ENCODE results near the gene PDE4B.

Gene PDE4B

DNA sequence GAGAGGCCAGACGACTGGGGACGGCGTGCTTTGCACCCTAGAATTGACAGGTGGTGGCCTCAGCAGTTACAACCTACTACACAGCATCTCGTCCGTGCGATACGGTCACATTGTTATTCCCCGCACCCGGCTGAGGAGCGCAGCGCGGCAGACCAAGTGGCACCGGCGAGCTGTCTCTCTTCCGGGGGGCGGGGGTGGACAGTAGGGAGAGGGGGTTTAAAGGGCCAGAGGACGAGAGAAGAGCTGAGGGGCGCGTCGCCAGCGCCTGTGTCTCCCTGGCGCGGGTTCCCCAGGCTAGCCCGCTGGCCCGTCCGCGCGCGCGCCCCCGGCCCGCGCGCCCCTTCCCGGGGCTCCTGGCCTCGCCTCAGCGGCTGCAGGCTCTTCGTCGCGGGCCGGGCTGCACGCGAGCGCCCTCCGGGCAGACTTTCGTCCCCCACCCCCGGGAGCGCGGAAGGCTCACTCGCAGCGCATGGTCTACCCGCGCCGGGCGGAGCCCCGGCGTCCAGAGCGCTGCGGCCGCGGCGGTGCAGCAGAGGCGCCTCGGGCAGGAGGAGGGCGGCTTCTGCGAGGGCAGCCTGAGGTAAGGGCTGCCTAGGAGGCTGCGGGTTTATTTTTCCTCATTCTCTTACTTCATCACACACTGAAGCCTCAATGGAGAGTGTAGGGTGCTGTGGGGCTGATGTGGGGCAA, at the start of gene PDE4B:
TSS of gene PDE4B (plus strand) at position 227 of the 690 bp plus-strand sequence.
- DNase-seq: no peak

DNA sequence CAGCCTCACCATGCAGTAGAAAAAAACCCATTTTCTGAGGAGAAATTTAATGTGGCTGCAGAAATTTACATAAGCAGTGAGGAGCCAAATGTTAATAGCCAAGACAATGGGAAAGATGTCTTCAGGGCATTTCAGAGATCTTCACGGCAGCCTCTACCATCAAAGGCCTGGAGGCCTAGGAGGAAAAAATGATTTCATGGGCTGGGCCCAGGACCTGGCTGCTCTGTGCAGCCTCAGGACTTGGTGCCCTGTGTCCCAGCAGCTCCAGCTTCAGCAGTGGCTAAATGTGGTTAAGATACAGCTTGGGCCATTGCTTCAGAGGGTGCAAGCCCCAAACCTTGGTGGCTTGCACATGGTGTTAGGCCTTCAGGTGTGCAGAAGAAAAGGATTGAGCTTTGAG, 48.0 kb upstream of the PDE4B start:
- no peak for DNase-seq

DNA sequence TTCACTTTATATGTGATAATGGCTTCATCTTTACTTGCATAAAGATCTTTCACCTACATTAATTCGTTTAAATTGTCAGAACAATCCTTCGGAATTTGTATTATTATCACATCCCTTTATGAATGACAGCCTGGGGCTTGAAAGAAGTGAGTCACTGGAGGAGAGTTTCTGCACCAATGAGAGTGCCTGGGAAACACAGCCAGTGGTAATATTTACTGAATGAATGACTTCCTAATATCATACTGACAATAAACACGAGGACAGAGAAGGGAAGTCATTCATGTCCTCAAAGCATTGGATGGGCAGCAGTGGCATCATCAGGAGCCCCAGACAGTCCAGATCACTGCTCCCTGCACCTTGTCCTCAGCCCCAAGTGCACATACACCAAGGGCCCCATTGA, 40.7 kb upstream of the PDE4B start:
- DNase-seq: no peak

DNA sequence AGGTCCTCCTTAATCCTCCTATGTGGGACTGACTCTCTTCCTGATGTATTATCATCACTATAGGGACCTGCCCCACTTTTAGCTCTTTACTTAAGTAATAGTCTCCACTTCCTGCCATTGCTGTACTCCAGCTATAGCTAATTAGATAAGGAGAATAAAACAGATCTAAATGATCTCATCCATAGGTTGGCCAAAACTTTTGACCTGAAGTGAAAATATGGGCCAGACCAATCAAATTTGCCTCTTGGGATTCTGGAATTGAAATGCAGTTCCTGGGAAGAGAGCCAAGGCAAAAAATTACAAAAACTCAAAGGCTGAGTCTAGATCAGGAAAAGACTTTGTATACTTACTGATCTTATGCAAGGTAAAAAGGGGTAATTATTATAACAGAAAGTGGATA, 36.1 kb upstream of the PDE4B start:
- no peak for DNase-seq

DNA sequence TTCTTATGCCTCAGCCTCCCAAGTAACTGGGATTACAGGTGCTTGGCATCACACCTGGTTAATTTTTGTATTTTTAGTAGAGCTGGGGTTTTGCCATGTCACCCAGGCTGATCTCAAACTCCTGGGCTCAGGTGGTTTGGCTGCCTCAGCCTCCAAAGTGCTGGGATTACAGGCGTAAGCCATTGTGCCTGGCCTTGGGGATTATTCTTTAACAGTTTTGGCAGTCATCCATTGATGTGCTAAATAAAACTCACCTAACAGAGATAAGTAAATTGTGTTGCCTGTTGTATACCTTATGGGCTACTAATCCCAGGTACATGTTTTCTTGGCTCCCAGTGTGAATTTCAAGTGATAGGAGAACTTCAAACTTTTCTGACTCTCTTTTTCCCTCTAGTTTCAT, 35.2 kb upstream of the PDE4B start:
- no peak for DNase-seq

DNA sequence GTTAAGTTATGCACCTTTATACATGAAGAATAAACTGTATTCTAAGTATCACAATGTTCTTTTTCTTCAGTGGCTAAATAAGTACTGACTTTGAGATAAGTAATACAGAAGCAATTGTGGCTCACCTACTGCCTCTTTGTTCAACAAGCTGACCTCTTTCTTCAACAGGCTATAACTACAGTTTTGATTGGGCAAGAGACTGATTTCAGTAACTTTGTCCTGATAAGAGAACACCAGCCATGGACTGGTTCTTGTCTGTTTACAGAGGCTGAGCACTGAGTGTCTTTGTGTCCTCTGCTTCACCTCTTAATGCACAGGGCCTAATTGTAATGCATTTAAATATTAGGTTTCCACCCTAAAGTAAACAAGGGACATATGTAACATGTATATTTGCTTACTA, 34.6 kb upstream of the PDE4B start:
- no peak for DNase-seq

DNA sequence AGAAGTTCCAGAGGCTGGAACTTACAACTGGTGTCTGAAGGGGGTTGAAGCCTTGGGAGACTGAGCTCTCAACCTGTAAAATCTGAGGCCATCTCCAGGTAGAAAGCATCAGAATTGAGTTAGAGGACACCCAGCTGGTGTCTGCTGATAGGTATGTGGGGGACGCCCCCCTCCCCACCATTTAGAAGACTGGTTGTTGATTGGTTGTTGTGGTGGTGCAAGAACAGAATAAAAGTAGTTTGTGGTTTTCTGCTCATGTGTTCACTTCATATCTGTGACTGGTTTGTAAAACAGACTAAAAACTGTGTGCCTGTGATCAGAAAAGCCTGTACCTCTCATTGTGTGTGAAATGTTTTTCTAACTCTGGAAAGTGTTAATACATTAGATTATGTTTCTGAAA, 33.2 kb upstream of the PDE4B start:
- no peak for DNase-seq

DNA sequence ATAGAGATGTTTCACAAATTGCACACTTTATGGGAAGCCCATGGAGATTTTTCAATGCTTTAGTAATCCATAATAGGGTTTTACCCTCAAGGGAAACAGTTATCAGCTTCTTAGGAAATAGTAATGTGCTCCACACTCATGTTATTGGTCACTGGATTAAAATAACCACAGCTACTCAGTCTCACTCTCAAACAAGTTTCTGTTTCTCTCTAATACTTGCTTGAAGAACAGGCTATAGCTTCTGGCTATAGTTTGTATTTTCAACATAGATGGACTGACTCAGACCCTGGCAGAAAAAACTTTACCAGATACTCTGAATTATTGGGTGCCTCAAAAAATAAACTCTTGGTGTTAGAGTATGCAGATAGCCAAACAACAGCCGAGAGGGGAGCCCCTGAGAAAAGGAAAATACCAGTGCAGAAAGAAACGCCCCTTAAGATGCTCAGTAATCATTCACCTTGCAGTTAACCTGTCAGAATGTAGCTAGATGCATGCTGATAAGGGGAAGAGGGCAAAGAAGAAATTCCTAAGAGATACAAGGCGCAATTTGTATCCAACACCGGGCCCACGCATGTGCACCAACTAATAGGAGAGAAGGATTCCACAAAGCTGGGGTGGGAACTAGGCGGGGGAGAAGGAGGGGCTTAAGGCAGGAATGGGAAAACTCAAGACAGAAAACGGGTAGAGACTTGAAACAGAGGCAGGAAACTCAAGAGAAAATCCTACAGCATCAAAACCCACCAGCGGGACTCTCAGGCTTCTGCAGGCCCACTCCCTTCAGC, 30.4 kb upstream of the PDE4B start:
- no peak for DNase-seq

DNA sequence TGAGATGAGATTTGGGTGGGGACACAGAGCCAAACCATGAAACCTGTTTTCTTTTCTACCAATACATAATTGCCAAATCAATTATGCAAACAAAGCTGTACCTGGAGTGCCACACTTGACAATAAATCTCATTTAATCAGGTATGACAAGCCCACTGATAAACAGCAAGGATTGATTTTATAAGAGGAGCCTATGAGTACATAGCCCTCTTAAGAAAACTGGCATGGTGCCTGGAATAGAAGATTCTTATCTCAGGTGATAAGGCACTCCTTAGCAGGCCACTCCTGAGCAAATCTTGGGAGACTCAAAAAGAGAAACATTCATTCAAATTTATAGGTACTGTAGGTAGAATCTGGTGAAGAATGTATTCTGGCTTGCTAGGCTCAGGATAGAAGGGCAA, 28.6 kb upstream of the PDE4B start:
- no peak for DNase-seq

DNA sequence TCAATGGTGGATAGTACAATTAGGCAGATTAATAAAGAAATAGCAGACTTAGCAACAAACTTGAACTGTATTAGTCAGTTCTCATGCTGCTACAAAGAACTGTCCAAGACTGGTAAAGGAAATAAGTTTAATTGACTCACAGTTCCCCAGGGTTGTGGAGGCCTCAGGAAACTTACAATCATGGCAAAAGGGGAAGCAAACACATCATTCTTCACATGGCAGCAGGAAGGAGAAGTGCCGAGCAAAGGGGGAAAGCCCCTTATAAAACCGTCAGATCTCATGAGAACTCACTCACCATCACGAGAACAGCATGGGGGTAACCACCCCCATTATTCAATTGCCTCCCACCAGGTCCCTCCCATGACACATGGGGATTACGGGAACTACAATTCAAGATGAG, 27.1 kb upstream of the PDE4B start:
- no peak for DNase-seq

DNA sequence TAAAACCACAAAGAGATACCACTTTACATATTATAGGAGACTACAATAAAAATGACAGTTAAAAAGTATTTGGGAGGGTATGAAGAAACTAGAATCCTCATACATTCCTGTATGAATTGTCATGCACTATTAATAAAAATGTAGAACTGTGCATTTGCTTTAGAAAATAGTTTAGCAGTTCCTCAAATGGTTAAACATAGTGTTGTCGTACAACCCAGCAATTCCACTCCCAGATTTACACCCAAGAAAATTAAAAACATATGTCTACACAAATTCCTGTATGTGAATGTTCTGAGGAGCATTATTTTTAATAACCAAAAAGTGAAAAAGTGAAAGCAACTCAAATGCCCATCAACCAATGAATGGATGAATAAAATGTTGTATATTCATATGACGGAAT, 23.1 kb upstream of the PDE4B start:
- no peak for DNase-seq

DNA sequence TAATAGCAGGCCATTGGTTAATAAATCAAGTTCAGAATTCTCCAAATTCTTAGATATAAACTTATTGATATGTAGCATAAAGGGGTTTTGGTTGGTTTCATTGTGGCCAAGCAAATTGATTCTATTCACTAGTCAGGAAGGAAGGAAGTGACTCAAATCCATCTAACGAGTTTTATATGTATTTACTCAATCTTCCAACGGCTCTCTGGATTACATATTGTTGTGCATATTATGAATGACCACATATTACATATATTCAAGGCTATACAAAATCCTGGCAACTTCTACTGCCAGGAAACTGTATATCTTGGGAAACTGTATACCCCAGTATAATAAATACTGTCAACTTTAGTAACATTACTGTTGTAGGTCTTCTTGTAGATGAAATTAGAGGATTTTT, 20.1 kb upstream of the PDE4B start:
- no peak for DNase-seq

DNA sequence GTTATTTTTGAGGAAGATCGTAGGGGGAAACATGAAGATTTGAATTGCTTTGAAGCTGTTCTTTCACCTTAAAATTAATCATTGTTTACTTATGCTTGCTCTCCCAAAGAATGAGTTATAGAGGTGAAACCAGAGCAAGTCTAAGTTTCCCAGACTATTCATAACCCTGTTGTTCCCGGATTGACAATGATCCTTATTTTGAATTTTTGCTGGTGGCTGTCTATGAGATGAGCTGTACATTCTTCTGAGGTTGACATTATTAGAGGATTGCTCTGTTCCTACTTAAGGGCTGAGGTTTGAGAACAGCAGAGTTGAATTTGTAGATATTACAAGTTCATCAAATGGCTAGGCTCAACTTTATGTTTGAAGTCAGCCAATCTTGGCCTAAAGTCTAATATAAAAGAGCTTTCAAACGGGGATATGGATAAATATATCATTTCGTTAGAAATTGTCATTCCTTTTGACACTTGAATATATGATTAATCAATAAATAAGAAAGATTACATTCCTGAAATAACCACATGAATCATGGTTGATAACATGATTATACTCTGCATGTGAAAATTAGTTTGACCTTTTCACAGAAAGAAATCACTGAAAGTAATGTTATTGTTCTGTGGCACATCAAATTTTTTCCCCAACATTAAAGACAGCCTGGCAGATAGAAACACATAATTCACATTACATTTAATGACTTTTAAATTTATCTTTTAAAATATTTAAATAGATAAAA, 19.1 kb upstream of the PDE4B start:
- no peak for DNase-seq

DNA sequence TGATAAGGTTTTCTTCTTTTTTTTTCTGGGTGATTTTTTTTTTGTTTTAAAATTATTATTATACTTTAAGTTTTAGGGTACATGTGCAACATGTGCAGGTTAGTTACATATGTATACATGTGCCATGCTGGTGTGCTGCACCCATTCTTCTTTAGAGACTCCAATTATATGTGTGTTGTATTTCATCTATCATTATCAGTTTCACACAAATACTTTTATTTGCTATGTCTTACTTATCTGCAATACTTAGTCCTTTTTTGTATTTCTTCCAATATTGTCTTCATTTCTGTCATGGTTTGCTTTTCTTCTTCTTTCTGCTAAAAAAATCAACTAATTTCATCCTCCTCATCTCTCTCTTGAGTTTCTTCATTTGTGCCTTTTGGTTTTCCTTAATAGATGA, 3.9 kb upstream of the PDE4B start:
- no peak for DNase-seq

DNA sequence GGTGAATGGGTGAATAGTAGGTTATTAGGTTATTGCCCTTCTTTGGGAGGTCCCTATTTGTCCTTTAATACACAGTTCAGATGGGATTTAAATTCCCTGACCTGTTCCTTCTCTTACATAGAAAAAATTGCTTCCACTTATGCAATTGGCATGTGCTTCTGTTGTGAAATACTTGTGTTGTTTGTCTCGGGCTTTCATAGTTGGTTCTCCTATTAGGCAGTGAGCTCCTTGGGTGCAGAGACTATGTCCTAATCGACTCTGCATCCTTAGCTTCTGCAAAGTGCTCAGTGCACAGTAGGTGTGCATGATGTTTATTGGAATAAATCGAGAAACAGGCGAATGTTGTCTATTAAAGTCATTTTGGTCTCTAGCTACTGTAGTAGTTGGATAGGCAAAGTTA, 1.3 kb upstream of the PDE4B start:
- DNase-seq: no peak

DNA sequence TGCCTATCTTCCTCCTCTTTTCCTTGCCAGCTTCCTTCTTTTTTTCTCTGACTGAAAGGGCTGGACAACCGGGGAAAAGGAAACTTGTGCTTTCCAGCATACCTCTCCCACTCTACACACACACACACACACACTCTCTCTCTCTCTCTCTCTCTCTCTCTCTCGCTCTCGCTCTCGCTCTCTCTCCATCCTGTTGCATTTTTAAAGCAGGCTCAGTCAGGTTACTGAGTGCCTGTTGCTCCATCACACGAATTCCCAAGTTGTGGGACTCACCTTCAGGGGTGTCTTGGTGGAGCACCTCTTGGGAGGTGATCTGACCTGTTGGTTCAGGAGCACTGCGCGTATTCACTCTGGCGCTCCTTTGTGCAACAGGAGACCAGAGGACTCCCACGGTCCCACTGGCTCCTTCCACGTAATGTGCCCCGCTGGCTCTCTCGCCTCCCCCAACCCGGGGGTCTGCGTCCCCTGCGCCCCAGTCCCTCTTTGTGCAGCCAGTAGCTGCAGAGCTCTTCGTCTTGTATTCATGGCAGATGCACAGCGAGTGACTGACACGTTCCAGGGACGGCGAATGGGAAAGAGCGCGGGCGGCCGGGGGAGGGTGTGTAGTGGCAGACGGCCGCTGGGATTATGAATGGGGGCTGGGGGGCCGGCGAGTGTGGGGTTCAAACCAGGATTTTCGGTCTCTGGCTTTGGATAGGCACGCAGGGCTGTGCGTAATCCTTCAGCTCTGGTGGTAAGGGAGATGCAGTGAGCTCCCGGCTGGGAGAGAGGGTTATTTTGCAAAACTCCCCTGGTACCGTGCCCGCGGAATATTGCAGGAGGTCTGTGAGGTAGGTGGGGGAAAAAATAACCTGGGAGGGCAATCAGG, 660 bp upstream of the PDE4B start:
- DNase-seq: no peak

DNA sequence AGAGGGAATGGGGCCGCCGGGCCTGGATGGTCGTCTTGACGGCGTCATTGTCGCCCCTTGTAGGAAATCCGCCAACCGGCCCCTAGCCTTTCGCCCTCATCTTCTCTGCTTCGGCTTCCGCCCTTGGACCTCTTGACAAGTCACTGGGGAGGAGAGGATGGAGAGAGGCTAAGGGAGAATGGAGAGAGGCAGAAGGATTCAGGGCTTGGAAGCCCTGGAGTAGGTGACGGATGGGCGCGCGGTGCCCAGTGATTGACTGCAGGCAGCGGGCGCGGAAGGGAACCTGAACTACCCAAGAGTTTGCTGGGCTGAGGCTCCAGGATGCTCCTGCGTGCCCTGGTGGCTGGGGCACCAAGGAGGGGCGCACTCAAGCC, 651 bp downstream of the PDE4B start:
- DNase-seq: no peak

DNA sequence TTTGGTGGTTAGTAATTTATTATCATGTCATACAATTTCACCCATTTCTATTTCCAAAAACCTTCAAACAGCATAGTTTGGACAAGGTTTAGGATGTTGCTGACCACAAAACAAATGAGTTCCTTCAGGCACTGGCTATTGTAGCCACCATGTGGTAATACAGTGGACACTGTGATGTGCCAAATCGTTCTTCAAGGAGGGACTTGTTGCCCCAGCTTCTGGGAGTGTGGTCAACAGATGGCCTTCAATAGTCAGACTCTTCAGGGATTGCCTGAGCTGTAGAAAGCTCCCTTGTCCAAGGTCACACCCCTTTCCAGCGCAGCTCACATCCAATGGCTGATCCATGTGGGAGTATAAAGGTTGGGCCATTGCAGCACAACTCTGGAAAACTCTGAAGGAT, 2.6 kb downstream of the PDE4B start:
- no peak for DNase-seq

DNA sequence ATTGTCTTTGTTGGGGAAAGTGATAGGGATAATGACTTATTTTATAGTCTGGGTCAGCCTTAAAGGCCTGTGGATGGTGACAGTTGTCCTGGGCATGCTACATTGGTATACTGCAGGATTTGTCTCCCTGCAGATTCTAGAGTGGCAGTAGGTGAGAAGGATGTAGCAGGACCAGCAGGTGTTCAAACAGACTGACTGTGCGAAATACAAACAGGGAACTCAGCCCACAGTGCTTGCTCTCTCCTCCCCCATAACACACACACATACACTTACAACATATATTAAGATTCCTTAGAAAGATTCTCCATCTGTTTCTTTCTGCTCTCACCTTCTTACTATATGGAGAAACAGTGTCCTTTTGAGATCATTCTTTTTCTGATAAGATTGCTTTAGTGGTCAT, 6.9 kb downstream of the PDE4B start:
- DNase-seq: no peak

DNA sequence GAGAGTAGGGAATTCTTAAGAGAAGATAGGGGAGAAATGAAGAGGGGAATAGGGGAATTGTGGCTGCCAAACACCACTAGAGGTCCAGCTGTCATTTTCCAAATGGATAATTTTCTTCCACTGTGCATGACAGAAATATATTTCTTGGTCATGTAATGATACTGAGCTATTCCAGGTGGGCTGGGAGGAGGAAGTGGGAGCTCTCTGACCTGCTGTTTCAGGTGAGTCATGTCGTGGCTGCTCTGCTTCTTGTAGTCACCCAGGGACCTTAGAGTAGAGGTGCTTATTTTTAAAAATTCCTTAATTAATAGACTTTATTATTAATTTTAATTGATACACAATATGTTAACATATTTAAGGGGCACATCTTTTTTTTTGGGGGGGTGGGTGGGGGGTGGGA, 11.9 kb downstream of the PDE4B start:
- no peak for DNase-seq

DNA sequence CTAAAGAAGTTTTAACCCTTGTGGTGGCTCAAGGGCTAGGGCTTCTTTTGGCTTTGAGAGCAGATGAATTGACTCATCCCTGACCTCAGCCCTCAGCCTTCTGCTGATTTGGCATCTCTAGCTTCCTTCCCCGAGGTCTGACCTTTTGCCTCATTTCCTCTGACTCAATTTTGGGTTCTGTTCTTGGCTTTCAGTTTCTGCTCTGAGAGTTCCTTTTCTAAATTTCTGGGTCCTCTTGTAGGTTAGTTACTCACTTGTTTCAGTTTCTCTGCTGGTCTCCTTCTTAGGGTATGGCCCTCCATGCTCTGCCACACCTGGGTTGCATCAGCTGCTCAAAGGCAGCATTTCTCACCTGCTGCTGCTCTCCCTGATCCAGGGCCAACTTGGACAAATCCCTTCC, 19.4 kb downstream of the PDE4B start:
- no peak for DNase-seq

DNA sequence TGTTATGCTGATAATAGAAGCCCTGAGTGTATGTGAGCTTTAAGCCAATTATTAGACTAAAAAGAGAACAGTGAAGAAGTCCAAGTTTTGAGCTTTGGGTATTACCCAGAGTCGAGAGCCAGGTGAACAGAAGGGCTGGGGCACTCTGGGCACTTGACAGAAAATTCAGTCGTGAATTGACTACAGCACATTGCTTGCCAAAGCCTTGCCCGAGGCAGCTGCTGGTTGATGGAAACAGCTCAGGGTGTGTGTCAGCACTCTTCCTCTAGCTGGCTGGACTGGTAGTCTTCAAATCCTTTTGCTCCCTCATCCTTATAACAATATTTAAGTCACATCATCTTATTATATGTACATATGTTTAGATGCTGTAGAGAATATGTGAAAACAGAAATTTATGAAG, 21.3 kb downstream of the PDE4B start:
- DNase-seq: no peak

DNA sequence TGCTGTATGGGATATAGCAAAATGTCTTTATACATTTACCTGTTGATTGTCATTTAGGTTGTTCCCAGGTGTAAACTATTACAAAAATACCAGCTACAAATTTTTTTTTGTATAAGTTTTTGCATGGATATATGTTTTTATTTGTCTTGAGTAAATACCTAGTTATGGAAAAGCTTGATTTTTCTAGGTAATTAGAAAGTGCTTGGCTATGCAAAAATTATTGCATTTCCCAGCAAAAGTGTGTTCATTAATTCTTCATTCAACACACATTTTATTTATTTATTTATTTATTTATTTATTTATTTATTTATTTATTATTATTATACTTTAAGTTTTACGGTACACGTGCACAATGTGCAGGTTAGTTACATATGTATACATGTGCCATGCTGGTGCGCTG, 22.1 kb downstream of the PDE4B start:
- DNase-seq: no peak

Data from activated T-cell treated with anti-CD3 and anti-CD28 coated beads for 4 hours (primary cell).